HepG2 (cell line): Measurements from ENCODE around the gene PLCB1. TPM values are rescaled to one million over a fixed set of nuclear protein-coding genes. Genes with fewer than 3 reads are reported as not detected.

Experiments used
- ADNP ChIP-seq: sonication (generic); formaldehyde crosslinking; IDR thresholded peaks from 2 replicates; pipeline ENCODE4 v1.4.0; 2020; ENCODE audit warnings: missing genetic modification reagents
- FOSL1 ChIP-seq: sonication (generic); formaldehyde crosslinking; IDR thresholded peaks from 2 replicates; pipeline ENCODE4 v1.9.0; 2021; ENCODE audit warnings: missing genetic modification reagents, borderline replicate concordance
- KAT2B ChIP-seq: fragments of 150-350 bp; IDR thresholded peaks from 2 replicates; pipeline ENCODE4 v1.6.1; 2014; ENCODE audit warnings: low read depth, low read length, borderline replicate concordance
- MXI1 ChIP-seq: IDR thresholded peaks from 3 replicates; pipeline ENCODE4 v1.6.1; 2012; ENCODE audit warnings: low read depth, low read length, inconsistent platforms, borderline replicate concordance
- NFRKB ChIP-seq: fragments of 450-650 bp; IDR thresholded peaks from 2 replicates; pipeline ENCODE4 v1.6.1; 2017
- PCBP2 ChIP-seq: fragments of 200-400 bp; formaldehyde crosslinking; optimal IDR thresholded peaks from 2 replicates; pipeline ENCODE3; 2018; ENCODE audit warnings: low read length, low read depth; ENCODE audit not compliant: poor library complexity, severe bottlenecking
- SNRNP70 ChIP-seq: fragments of 200-400 bp; formaldehyde crosslinking; IDR thresholded peaks from 2 replicates; pipeline ENCODE4 v1.6.1; 2017; ENCODE audit warnings: mild to moderate bottlenecking, low read depth, low read length, moderate library complexity
- SOX6 ChIP-seq, 2 experiments: fragments of 450-650 bp in 1 of 2; sonication (generic) in 1 of 2; formaldehyde crosslinking in 1 of 2; IDR thresholded peaks; 2 replicates each; pipeline versions ENCODE4 v1.4.0 to v1.6.1; 2017 to 2020; ENCODE audit warnings: antibody characterized with exemption in 1 of 2, mild to moderate bottlenecking in 1 of 2, missing genetic modification reagents in 1 of 2
- ZBTB40 ChIP-seq, 2 experiments: fragments of 450-650 bp in 1 of 2; sonication (generic) in 1 of 2; formaldehyde crosslinking in 1 of 2; IDR thresholded peaks; 2 replicates each; pipeline versions ENCODE4 v1.6.1 to v1.8.0; 2016 to 2022; ENCODE audit warnings: antibody characterized with exemption in 1 of 2, mild to moderate bottlenecking in 1 of 2, missing genetic modification reagents in 1 of 2
- ZNF598 ChIP-seq: sonication (generic); formaldehyde crosslinking; IDR thresholded peaks from 2 replicates; pipeline ENCODE4 v1.5.1; 2020; ENCODE audit warnings: mild to moderate bottlenecking, missing genetic modification reagents, borderline replicate concordance
- ZSCAN21 ChIP-seq: sonication (generic); formaldehyde crosslinking; IDR thresholded peaks from 2 replicates; pipeline ENCODE4 v1.8.0; 2022; ENCODE audit warnings: mild to moderate bottlenecking, missing genetic modification reagents, moderate library complexity, borderline replicate concordance
- polyA plus RNA-seq, 8 experiments: library from polyadenylated mRNA; depleted of rRNA in 3 of 8; stranded (reverse) in 7 of 8; unstranded in 1 of 8; fragments of >200 nt; fragmentation: Illumina TruSeq in 4 of 8; extraction: Trizol in 4 of 8; gene quantifications; 2 replicates each; pipeline versions ENCODE4 v1.2.1 to v1.2.3, GENCODE V29; 2011 to 2016; ENCODE audit warnings: low read depth in 4 of 8, missing spikeins in 1 of 8, mixed read lengths in 1 of 8; ENCODE audit not compliant: insufficient read depth in 1 of 8
- total RNA-seq, 5 experiments: library from RNA; depleted of rRNA; stranded (reverse); fragments of >200 nt; fragmentation: Illumina TruSeq; extraction: Trizol; gene quantifications; 2 replicates each; pipeline ENCODE4 v1.2.3, GENCODE V29; 2016; ENCODE audit warnings: low read depth in 1 of 5
- TF ChIP-seq, protein P1 (sequence below): sonication (generic); formaldehyde crosslinking; IDR thresholded peaks from 2 replicates; pipeline ENCODE4 v1.4.0; 2020; ENCODE audit warnings: missing genetic modification reagents
- TF ChIP-seq, protein P2 (sequence below): IDR thresholded peaks from 2 replicates; pipeline ENCODE4 v1.4.0; 2020; ENCODE audit warnings: mild to moderate bottlenecking, missing genetic modification reagents

The PLCB1 gene
- total and polyA plus RNA-seq, 2 of the 13 experiments (the other 11 are each of a cell fraction or from before 2014, with no cell fraction given), result 42.4 to 55.9 TPM

GRCh38 chr20:8156235-8157079, 24.4 kb downstream of the PLCB1 start (continued):
- no peak for TF ChIP-seq ZBTB40 (IDR thresholded peaks at IDR 0.05)
- no peak for TF ChIP-seq ZBTB40 (CRISPR knock-in tag; IDR thresholded peaks at IDR 0.05)
- TF ChIP-seq ADNP (CRISPR knock-in tag), result no peak
- no peak for TF ChIP-seq KAT2B
- TF ChIP-seq, protein P1, sequence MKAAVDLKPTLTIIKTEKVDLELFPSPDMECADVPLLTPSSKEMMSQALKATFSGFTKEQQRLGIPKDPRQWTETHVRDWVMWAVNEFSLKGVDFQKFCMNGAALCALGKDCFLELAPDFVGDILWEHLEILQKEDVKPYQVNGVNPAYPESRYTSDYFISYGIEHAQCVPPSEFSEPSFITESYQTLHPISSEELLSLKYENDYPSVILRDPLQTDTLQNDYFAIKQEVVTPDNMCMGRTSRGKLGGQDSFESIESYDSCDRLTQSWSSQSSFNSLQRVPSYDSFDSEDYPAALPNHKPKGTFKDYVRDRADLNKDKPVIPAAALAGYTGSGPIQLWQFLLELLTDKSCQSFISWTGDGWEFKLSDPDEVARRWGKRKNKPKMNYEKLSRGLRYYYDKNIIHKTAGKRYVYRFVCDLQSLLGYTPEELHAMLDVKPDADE (CRISPR knock-in tag), result no peak
- TF ChIP-seq FOSL1 (CRISPR knock-in tag), result peak; percentile 99
- TF ChIP-seq NFRKB, result no peak
- TF ChIP-seq PCBP2, result no peak
- TF ChIP-seq MXI1, result 0 out of 3 replicates have a peak, but pooled peaks have one; percentile 30
- no peak for TF ChIP-seq SOX6 (IDR thresholded peaks at IDR 0.05)
- TF ChIP-seq SOX6 (CRISPR knock-in tag; IDR thresholded peaks at IDR 0.05), result peak; percentile 95
- no peak for TF ChIP-seq ZSCAN21 (CRISPR knock-in tag)
- no peak for TF ChIP-seq ZNF598 (CRISPR knock-in tag)
- TF ChIP-seq, protein P2, sequence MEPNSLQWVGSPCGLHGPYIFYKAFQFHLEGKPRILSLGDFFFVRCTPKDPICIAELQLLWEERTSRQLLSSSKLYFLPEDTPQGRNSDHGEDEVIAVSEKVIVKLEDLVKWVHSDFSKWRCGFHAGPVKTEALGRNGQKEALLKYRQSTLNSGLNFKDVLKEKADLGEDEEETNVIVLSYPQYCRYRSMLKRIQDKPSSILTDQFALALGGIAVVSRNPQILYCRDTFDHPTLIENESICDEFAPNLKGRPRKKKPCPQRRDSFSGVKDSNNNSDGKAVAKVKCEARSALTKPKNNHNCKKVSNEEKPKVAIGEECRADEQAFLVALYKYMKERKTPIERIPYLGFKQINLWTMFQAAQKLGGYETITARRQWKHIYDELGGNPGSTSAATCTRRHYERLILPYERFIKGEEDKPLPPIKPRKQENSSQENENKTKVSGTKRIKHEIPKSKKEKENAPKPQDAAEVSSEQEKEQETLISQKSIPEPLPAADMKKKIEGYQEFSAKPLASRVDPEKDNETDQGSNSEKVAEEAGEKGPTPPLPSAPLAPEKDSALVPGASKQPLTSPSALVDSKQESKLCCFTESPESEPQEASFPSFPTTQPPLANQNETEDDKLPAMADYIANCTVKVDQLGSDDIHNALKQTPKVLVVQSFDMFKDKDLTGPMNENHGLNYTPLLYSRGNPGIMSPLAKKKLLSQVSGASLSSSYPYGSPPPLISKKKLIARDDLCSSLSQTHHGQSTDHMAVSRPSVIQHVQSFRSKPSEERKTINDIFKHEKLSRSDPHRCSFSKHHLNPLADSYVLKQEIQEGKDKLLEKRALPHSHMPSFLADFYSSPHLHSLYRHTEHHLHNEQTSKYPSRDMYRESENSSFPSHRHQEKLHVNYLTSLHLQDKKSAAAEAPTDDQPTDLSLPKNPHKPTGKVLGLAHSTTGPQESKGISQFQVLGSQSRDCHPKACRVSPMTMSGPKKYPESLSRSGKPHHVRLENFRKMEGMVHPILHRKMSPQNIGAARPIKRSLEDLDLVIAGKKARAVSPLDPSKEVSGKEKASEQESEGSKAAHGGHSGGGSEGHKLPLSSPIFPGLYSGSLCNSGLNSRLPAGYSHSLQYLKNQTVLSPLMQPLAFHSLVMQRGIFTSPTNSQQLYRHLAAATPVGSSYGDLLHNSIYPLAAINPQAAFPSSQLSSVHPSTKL (CRISPR knock-in tag), result peak; percentile 97
- no peak for TF ChIP-seq SNRNP70
